Ramos (cell line): ENCODE measurements around the gene IGDCC3.

Source experiments
- in situ Hi-C: fragments of 300-500 bp; cut with MboI; formaldehyde crosslinking; loops from one replicate; pipeline ENCODE4 v1.14.3; 2022; ENCODE audit warnings: low sequenced_read_pairs; ENCODE audit not compliant: unreplicated experiment

IGDCC3 gene

DNA sequence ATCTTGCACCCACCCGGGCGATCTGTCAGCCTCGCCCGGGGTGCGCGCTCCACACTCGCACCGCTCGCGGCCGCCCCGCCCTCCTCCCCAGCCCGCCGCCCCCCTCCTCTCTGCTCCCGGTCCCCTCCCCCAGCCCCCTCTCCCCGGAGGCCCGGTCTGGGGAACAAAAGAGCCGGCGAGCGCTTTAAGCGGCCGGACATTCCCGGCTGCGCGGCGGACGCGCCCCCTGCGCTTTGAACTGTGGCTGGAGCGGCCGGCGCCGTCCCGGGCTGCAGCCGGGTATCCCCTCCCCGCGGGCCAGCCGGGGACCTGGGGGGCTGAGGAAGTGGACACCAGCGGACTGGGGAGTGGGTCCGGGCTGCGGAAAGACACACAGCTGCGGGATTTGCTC lies at the start of gene IGDCC3:
Gene IGDCC3 (minus strand): TSS at position 27 of the 391 bp plus-strand sequence. CDS start 214 bp downstream, outside the sequence.
- in situ Hi-C loops: no loop called here

DNA sequence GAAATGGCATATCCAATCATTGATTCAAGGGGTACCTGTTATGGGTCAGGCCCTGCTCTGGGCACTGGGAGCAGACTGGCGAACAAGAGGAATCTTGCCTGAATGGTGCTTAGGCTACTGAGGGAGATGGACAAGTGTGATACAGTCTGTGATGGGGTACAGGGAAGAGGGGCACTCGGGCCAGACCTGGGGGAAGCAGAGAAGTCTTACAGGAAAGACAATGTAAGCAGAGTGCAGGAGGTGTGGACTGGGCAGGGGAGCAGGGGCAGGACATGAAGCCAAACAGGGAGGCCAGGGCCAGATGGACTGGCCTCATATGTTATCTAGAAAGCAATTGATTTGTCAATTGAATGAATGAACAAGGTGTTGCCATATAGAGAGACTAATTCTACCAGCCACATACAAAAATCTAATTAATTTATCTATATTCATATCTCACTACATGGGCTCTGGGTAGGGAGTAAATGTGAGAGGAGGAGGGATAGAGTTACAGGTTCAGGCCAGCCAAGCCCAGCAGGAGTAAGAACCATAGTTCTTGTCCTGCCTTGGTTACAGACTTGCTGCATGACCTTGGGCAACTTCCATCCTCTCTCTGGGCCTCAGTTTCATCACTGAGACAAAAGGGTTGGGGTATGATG lies 48.5 kb upstream of the IGDCC3 start:
- in situ Hi-C loops: no loop called here

DNA sequence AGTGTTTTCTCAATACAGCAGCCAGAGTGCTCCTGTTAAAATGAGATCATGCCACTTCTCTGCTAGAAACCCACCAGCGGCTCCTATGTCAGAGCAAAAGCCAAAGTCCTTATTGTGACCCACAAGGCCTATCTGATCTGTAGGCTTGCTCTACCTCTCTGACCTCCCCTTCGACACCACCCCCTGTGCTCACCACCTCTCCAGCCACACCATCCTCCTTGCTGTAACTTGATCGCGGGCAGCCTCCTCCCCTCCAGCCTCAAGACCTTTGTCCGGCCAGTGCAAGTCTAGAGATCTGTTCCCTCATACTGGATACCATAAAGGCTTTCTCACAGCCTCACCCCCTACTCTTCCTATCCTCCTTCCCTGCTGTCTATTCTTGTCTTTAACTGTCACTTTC lies 46.9 kb upstream of the IGDCC3 start:
- in situ Hi-C loops: no loop called here

DNA sequence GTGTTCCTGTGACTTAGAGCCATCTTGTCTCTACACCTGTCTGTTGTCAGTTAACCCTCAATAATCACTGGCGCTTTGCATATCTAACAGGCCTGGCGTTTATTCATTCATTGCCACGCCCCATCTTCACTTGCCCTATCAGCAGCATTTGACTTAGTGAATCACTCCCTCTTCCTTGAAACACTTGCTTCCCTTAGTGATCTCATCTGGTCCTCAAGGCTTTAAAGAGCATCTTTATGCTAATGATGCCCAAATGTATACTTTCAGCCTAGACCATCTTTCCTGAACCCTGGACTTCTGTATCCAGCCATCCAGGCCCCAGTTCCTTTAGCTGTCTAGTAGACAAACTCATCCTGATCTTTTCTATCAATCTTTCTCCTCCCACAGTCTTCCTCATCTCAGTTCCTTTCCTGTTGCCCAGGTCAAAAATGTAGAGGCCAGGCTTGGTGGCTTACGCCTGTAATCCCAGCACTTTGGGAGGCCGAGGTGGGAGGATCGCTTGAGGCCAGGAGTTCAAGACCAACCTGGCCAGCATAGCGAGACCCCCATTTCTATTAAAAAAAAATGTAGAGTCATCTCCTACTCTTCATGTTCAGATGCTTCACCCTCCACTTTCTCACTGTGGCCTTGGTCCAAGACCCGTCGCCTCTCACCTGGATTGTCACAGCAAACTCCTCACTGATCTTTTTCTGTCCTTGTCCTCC lies 46.3 kb upstream of the IGDCC3 start:
- in situ Hi-C loops: no loop called here

DNA sequence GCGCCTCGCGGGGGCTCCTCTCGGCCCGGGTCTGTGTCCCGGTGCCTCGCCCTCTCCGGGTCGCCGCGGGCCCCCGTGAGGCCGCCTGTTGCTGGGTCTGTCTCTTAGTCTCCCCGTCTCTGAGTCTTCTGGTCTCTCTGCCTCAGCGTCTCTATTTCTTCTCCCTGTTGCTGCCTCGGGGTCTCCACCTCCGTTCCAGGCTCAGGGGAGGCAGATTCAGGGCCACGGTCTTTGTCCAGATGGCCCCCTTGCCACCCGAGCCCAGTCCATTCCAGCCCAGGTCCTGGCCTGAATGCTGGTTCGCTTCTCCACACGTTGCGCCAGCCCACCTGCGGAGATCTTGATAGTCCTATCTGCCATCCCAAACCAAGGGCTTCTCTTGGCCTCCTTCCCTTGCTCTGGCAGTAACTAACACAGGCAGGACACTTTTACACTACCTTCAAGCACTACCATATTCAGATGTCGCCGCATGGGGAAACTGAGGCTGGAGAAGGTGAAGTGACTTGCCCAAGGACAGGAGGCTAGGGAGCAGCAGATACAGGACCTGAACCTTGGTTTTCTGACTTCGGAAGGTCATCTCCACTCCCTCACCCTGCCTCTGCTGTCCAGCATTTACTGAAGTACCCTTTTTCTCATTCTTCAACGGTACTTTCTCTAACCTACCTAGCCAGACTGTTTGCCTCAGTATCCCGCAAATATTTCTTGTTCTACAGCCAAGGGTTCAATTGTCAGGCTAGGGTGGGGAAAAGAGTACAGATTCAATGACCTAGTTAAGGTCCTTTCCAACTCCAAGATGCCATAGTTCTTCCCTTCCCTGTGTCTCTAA lies 45.6 kb upstream of the IGDCC3 start:
- in situ Hi-C loops: no loop called here

DNA sequence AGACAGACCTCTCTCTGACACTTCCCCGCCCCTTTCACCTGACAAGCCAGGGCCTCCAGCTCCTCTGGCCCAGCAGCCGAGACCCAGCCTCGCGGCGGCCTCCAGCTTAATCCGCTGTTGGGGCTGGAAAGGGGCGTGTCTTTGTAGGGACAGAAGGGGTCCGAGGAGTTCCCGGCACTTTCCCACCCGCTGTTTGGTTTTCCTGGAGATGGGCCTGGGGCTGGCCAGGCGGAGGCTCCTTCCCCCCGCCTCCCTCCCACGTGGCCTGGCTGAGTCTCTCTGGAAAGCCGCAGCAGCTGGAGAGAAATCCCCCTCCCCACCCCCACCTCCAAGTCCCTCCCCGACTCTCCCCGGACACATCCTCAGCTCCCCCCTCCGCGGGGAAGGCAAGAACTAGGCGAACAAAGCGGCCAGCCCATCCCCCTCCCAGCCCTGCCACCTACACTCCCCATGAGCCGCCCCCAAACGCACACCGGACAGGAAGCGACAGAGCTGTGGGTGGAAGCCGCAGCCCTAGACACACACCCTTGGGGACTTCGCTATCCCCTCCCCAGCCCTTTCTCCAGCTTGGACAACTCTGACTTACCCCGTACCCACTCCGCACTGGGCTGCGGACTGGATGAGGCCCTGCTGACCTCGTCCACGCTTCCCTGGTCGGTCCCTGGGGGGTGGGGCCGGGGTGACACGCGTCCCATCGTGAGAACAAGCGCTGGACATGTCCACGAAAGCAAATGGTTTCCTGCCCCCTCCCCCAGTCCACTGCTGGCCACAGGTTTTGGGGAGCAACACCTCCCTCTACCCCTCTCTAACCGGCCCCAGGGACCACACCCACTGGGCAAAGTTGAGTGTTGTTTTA lies 43.8 kb upstream of the IGDCC3 start:
- in situ Hi-C loops: no loop called here

DNA sequence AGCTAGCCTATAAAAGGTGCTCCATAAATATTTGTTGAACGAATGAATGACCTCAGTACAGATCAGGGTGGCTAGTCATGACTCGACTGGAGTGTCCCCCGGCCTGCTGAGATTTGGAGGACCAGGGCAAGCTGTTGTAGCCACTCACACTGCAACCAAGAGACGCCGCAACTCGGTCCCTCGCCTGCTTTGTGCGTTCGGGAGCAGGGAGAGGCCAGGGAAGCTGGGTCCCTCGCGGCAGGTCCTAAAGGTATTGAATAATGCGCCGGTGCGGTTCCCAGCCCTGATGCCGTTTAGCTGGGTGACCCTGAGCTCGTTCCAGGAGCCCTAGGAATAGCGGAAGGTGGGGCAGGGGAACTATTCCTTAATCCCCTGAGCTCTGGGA lies 43.2 kb upstream of the IGDCC3 start:
- in situ Hi-C loops: no loop called here

DNA sequence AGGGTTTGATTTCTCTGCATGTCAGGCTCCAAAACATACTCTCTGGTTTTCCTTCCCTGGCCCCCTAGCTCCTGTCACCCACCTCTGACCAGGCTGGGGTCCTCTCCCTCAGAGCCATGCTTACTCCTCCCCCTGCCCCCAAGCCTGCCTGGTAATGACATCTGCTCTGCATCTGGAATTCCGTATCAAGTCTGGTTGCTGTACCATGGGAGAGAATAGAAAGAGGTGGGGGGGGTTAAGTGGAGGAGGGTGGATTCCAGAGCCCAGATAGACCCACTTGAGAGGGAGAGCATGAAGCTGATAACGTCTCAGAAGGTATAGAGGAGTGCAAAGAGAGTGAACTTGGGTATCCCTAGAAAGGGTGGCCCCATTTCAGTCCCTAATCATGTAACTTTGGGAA lies 40.8 kb upstream of the IGDCC3 start:
- in situ Hi-C loops: no loop called here

DNA sequence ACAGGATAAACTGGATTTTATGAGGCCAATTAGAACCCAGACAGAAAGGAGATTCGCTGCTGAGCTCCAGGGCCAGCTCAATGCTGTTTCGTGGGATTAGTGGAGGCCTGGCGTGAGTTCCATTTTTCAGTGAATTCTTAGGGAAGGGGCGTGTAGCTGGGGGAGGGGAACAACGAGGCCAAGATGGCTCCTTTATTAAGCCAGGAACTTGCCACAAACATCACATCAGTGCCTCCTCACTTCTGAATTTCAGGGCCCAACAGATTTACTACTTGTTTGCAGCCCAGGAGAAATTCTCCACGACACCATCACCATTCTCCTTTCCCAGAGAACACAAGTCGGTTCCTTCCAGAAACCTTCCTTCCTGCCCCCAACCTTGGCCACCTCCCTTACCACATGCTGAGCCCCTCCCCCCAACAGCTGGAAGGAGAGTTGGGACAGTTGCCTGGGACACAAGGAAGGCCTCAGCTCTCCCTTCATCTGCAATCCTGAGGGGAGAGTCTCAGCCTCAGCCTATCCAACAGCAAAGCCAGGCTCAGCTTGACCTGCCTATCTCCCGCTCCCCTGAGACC lies 39.1 kb upstream of the IGDCC3 start:
- in situ Hi-C loops: no loop called here

DNA sequence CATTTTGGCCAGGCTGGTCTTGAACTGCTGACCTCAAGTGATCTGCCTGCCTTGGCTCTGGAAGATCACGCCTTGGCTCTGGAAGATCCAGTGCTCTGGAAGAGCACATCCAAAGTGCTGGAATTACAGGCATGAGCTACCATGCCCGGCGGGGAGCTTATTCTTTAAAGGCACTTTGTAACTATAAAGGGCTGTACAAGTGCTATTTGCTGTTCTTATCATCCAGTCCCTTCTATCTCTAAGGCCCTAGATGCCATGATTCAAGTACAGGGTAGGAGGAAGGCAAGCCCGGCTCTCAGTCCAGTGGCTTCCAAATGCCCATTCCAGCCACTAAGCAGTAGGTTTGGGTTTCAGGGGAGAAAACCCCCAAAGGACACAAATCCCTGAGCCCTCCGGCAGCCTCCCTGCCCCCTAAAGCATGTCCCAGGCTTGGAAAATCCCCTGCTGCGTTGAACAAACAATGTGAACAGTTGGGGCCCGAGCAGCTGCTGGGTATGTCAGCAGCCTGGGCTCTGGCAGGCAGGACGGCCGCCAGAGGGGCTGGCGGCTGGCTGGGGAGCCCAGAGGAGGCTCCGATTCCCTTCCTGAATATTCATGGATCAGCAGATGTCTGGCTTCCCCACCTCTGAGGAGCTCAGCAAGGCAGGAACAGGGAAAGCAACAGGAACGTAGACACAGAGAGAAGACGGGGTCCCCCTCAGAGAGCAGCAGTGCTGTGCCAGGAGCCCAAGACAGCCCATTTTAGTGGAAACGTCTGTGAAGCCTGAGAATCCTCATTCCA lies 37.2 kb upstream of the IGDCC3 start:
- in situ Hi-C loops: no loop called here

DNA sequence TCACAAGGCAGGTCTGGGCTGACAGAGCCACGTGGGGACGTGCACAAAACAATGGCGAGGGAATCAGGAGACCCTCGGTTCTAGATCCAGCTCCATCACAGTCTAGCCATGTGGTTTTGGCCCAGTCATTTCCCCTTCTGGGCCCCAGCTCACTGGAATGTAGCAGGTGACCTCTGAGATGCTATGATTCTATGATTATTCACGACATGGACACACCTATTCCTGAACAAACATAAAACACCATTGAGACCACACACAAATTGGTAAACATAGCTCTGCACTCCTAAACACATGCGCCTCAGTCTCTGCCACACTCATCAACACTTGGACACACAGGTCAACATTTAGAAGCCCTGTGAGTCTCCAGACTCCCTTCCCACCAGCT lies 36.0 kb upstream of the IGDCC3 start:
- in situ Hi-C loops: no loop called here

DNA sequence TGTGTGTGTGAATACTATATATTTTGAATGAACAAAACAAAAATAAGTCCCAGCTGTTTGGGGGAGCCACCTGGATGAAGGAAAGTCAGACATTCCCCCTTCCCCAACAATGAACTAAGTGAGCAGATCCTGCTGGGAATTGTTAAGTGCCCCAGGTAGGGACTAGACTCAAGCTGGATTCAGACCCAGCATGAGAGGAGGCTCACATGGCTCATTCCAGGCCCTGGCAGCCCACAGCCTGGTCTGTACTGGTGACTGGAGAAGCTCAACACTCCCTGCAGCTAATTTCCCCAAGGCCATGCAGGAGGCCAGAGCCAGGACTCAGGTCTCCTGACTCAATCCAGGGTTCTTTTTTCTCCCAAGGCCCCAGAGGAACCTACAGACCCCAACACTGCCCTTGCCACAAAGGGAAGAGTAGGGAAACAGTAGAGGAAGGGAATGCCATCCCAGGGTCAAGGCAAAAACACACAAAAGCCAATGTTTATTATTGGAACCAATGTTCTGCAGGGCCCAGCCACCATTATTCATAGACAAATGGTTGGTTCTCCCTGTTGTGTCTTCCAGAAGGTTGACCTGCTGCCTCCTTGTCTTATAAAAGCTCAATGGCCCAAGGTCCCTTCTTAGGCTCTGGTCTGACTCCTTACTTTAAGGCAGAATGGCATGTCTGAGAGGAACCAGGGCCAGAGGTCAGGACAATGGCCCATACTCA lies 35.4 kb upstream of the IGDCC3 start:
- in situ Hi-C loops: no loop called here

DNA sequence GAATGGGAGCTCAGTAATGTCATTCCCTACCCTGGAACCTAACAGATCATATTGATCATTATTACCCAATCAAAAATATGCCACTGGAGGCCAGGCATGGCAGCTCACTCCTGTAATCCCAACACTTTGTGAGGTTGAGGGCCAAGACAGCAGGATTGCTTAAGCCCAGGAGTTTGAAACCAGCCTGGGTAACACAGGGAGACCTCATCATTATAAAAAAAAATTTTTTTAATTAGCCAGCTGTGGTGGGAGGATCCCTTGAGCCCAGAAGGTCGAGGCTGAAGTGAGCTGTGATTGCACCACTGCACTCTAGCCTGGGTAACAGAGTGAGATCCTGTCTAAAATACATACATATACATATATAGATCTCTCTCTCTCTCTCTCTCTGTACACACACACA lies 34.8 kb upstream of the IGDCC3 start:
- in situ Hi-C loops: no loop called here

DNA sequence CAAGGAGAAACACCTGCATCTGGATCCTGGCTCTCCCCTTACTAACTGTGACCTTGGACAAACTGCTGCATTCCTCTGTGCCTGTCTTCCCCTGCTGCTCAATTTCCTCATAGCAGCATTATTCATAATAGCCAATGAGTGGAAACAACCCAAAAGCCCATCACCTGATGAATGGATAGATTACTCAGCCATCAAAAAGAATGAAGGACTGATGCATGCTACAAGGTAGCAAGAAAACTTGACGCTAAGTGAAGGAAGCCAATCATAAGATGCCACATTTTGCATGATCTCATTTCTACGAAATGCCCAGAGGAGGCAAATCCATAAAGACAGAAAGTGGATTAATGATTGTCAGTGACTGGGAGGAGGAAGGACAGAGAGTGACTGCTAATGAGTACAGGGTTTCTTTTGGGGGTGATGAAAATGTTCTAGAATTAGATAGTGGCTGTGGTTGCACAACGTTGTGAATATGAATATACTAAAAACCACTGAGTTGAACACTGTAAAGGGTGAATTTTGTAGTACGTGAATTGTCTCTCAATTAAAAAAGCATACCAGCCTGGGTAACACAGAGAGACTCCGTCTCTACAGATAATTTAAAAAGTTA lies 33.8 kb upstream of the IGDCC3 start:
- in situ Hi-C loops: no loop called here

DNA sequence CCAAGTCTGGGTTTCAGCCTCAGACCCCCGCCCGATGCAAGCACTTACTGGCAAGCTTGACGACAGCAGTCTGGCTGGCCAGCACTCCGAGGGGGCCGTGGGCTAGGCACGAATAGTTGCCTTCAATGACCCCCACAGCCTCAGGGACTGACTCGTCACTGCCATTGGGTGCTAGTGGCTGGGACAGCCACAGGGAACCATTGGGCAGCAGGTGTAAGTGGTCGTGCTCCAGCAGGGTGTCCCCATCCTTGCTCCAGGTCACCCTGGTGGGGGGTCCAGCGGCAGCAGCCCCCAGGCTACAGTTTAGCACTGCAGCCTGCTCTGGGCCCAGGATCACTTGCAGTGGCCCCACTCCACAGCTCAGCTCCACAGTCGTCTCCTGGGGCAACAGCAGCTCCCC lies 33.2 kb upstream of the IGDCC3 start:
- in situ Hi-C loops: no loop called here

DNA sequence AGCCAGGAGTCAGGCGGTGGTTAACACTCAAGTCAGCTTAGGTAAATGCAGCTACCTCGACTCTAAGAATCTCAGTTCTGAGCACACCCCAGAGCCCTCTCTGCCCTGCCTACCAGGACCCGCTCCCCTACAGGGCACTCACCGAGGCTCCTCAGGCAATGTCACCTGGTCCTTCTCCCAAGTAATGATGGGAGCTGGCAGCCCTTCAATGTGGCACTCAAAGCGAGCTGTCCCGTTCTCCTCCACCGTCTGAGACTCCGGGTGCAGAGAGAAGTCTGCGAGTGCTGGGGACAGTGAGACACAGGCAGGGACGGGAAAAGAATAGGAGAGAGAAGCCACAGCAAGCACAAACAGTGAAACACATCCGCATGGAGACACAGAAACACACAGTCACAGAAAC lies 32.2 kb upstream of the IGDCC3 start:
- in situ Hi-C loops: no loop called here

DNA sequence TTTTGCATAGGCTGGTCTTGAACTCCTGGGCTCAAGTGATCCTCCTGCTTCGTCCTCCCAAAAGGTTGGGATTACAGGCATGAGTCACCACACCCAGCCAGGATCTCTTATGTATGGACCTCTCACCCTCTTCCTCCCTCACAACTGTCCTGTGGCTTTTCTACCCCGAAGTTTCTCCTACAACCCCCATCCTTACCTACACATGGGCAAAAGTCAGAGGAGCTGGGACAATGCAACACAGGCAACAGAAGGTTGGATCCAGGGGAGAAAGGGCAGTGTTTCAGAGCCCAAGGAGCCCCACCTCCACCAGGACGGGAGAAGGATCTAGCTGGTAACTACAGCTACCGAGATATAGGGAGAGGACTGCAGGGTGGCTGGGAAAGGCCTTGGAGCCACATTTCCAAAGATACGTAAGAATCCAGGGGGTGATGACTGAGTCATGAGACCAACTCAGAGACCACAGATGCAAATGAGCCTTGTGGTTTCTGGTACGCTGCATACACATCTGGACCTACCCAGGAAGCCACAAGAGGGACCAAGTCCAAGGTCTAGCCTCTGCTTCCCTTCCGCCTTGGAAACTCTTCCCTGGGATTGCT lies 31.3 kb upstream of the IGDCC3 start:
- in situ Hi-C loops: no loop called here
